ENCODE measurements around the gene CELSR1.

DNA sequence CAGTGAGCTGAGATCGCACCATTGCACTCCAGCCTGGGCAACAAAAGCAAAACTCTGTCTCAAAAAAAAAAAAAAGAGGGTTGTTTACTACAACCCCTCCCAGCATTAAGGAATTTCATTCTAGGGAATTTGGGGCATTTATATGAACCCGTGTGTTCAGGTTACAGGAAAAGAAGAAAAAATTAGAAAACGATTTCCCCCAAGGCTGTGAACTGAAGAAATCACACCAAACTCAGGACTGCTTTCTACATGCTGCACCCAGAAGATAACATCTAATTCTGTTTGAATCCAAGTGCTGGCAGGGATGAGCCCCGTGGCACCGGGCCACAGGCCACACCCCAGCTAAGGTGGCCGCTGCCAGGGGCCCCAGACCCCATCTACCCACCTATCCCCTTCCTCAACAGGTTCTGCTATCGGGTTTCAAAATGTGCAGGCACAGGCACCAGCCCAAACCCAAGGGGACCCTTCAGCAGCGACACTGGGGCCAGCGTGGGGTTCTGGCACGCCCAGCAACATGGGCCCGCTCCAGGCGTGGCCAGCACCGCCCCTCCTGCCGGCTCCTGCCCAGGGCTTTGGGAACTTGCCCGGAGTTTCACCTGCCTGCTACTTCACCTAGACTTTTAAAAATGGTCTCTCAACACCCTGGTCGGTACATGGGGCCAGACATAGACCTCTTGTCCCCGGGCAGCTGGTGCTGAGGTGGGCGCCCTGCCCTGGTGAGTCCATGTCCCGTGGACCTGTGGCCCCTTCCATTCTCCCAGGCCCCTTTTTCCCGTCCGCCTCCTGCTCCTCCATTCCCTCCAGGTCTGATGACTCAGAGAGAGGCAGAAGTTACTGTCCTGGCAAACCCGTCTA is 11.8 kb downstream of the CELSR1 start:
- TF ChIP-seq, protein P1, sequence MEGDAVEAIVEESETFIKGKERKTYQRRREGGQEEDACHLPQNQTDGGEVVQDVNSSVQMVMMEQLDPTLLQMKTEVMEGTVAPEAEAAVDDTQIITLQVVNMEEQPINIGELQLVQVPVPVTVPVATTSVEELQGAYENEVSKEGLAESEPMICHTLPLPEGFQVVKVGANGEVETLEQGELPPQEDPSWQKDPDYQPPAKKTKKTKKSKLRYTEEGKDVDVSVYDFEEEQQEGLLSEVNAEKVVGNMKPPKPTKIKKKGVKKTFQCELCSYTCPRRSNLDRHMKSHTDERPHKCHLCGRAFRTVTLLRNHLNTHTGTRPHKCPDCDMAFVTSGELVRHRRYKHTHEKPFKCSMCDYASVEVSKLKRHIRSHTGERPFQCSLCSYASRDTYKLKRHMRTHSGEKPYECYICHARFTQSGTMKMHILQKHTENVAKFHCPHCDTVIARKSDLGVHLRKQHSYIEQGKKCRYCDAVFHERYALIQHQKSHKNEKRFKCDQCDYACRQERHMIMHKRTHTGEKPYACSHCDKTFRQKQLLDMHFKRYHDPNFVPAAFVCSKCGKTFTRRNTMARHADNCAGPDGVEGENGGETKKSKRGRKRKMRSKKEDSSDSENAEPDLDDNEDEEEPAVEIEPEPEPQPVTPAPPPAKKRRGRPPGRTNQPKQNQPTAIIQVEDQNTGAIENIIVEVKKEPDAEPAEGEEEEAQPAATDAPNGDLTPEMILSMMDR (IDR thresholded peaks at IDR 0.05): no peak
- TF ChIP-seq POLR2AphosphoS5 (IDR thresholded peaks at IDR 0.05): no peak
- TF ChIP-seq EP300 (IDR thresholded peaks at IDR 0.05): no peak
- no peak for TF ChIP-seq POLR2A (IDR thresholded peaks at IDR 0.05)

Data from sigmoid colon (tissue), 4 donors.